Left lung (tissue), 10 donors: ENCODE measurements around the gene CLASP1. TPM values are rescaled to one million over a fixed set of nuclear protein-coding genes. Genes with fewer than 3 reads are reported as not detected.
"Not testable (repeated sequence)": the region's sequence is repeated elsewhere in the genome, so short reads cannot be mapped to it uniquely, and the experiment has no call there.

Source experiments
- ATAC-seq: fragments of 200-7000 bp; cut with Tn5 transposase; one replicate; pipeline ENCODE4 v1.9.1; 2020; ENCODE audit warnings: moderate library complexity
- DNase-seq, 4 donors: peaks; one replicate each; pipeline ENCODE4 v3.0.0-alpha.2; 2013 to 2020
- H3K27ac ChIP-seq, 2 donors: fragments of 200-600 bp; sonication (generic) in 1 of 2; one replicate each; pipeline versions ENCODE4 v1.5.0 to v1.8.0; 2020 to 2021
- H3K27me3 ChIP-seq, 2 donors: fragments of 200-600 bp; sonication (generic) in 1 of 2; one replicate each; pipeline versions ENCODE4 v1.5.0 to v1.8.0; 2020 to 2021
- H3K36me3 ChIP-seq, 2 donors: fragments of 200-600 bp; sonication (generic) in 1 of 2; one replicate each; pipeline versions ENCODE4 v1.5.0 to v1.8.0; 2020 to 2021
- H3K4me1 ChIP-seq, 2 donors: fragments of 200-600 bp; one replicate each; pipeline ENCODE4 v1.8.0; 2021
- H3K4me3 ChIP-seq, 2 donors: fragments of 200-600 bp; sonication (generic) in 1 of 2; one replicate each; pipeline versions ENCODE4 v1.5.0 to v1.8.0; 2020 to 2021; ENCODE audit warnings: mild to moderate bottlenecking in 1 of 2
- H3K9me3 ChIP-seq, 2 donors: fragments of 200-600 bp; sonication (generic) in 1 of 2; one replicate each; pipeline versions ENCODE4 v1.5.0 to v1.8.0; 2020 to 2021
- intact Hi-C, 2 donors: fragments of 100-400 bp; cut with DNase I; formaldehyde crosslinking; loops; one replicate each; pipeline versions ENCODE4 v1.11.2 to v1.14.2; 2022
- polyA plus RNA-seq, 6 donors: library from polyadenylated mRNA; unstranded; fragments of 120-200 nt; gene quantifications; one replicate each; pipeline ENCODE4 v1.2.1, GENCODE V29; 2013; ENCODE audit not compliant: insufficient read length in 6 of 6
- total RNA-seq, 2 donors: library from RNA; stranded (reverse); fragmentation: NEBNext Ultra II Directional; extraction: Animal tissue kit (Norgen Biotek cat#: 25700); gene quantifications; one replicate each; pipeline ENCODE4 v1.2.1, GENCODE V29; 2021
- TF ChIP-seq, protein P1 (sequence below), 2 donors: fragments of 200-600 bp; sonication (generic) in 1 of 2; IDR thresholded peaks; one replicate each; pipeline versions ENCODE4 v1.5.0 to v1.8.0; 2021; ENCODE audit warnings: antibody characterized with exemption in 2 of 2
- donor health status: DM: no; HTN: yes; CAD: no.
- donor health status: DM: no; HTN: no; CAD: no.

Gene CLASP1
- total and polyA plus RNA-seq, 8 donors: 42.9 to 52.1 (median 48.7) TPM

DNA sequence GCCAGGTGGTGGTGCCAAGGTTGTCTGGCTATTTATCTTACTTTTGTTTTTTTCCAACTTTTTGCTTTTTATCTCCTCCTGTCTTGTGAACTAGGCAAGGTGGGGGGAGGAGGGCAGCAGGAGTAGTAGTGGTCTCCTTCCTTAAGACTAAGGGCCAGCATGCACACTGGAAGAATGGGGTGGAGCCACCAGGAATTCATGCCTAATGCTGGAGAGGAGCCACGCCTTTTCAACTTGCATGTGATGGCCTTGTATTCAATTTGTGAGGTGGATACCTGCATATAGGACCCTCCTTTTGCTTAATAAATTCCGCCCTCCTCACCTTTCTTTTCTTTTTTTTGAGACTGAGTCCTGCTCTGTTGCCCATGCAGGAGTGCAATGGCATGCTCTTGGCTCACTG lies 37.6 kb upstream of the CLASP1 start:
- TF ChIP-seq, protein P1, sequence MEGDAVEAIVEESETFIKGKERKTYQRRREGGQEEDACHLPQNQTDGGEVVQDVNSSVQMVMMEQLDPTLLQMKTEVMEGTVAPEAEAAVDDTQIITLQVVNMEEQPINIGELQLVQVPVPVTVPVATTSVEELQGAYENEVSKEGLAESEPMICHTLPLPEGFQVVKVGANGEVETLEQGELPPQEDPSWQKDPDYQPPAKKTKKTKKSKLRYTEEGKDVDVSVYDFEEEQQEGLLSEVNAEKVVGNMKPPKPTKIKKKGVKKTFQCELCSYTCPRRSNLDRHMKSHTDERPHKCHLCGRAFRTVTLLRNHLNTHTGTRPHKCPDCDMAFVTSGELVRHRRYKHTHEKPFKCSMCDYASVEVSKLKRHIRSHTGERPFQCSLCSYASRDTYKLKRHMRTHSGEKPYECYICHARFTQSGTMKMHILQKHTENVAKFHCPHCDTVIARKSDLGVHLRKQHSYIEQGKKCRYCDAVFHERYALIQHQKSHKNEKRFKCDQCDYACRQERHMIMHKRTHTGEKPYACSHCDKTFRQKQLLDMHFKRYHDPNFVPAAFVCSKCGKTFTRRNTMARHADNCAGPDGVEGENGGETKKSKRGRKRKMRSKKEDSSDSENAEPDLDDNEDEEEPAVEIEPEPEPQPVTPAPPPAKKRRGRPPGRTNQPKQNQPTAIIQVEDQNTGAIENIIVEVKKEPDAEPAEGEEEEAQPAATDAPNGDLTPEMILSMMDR (IDR thresholded peaks at IDR 0.05): no peak
- H3K4me1 ChIP-seq: peaks cover 0 to 4% of the 10 kb centered on the region in 2 donors
- ATAC-seq: no peak
- DNase-seq: no peak
- H3K27me3 ChIP-seq: no peaks in the 10 kb centered on the region
- intact Hi-C loops: no loop called here
- no peak overlapping the region for H3K4me3 ChIP-seq
- H3K9me3 ChIP-seq: peaks cover 4 to 26% of the 10 kb centered on the region in 2 donors
- H3K36me3 ChIP-seq: no peaks in the 10 kb centered on the region
- no peak overlapping the region for H3K27ac ChIP-seq

DNA sequence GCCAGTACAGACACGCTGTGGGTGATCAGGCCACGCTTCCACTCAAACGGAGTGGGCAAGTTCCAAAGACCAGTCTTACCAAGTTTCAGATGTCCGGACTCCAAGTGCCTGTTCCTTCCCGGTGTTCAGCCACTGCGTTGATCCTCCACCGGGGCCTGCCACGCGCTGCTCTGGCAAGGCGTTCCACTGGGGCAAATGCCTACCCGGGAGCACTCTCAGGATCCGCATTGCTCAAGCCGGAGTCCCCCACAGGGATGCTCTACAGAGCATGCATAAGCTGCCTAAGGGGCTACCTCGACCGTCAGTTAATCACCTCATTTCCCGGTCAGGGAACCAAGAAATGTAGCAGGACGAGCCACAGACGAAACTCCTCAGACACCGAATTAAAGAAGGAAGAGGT lies 37.0 kb upstream of the CLASP1 start:
- no peaks in the 10 kb centered on the region for H3K27me3 ChIP-seq
- TF ChIP-seq, protein P1 (IDR thresholded peaks at IDR 0.05): no peak
- no peak overlapping the region for H3K4me3 ChIP-seq
- no peak overlapping the region for H3K27ac ChIP-seq
- ATAC-seq (no peak), DNase-seq (peak in 1 of 4 donors; percentile 26)
- peaks cover 0 to 4% of the 10 kb centered on the region in 2 donors for H3K4me1 ChIP-seq
- H3K36me3 ChIP-seq: no peaks in the 10 kb centered on the region
- H3K9me3 ChIP-seq: peaks cover 4 to 32% of the 10 kb centered on the region in 2 donors
- intact Hi-C loops: no loop called here

DNA sequence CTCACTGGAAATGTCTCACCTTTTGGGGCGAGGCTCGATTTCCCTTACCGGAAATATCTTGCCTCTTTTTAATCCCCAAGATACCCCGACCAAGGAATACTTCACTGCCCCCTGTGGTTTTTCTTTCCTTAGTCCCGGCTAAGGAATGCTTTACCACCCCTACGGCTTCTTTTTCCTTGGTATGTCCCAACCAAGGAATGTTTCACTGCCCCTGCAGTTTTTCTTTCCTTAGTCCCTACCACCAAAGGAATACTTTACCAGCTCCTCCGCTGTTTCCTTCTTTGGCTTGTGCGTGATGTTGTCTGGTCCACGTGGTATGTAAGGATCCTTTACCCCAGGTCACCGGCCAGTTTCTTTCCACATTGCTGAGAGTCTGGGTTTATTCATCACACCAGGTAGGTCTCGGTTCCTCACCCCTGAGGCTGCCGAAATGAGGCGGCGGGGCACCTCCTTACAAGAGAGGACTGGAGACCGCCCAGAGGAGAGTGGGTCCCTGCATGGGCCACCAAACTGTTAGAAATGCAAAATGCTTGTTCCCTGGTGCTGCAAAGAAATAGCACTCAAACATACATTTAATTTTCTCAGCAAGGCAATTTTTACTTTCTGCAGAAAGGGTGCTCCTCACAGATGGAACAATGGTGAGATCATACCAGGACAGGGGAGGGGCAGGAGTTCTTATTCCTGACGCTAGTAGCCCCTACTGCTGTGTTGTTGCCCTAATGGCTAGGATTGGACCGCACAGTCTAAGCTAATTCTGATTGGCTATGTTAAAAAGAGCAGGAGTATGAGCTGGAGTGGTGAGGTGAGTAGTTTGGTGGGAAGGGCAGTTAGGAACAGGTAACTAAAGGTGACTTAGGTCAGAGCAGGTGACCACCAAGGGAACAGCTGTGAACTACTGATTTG lies 33.4 kb upstream of the CLASP1 start:
- no peak overlapping the region for H3K4me3 ChIP-seq
- peaks cover 4 to 58% of the 10 kb centered on the region in 2 donors for H3K9me3 ChIP-seq
- intact Hi-C loops: no loop called here
- no peaks in the 10 kb centered on the region for H3K4me1 ChIP-seq
- TF ChIP-seq, protein P1 (IDR thresholded peaks at IDR 0.05): no peak
- H3K27ac ChIP-seq: no peak overlapping the region
- DNase-seq: peak in 1 of 4 donors; percentile 22
- no peaks in the 10 kb centered on the region for H3K27me3 ChIP-seq
- H3K36me3 ChIP-seq: no peaks in the 10 kb centered on the region
- no peak for ATAC-seq

DNA sequence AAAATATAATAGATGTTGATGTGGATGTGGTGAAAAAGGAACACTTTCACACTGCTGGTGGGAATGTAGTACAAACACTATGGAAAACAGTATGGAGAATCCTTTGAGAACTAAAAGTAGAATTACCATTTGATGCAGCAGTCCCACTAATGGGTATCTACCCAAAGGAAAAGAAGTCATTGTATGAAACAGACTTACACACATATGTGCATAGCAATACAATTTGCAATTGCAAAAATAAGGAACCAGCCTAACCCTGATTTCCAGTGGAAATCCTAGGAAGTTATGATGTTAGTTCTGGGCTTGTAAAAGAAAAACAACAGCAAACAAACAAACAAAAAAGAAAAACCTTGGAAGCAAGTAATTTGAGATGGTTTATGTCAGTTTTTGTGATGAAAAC lies 28.6 kb upstream of the CLASP1 start:
- TF ChIP-seq, protein P1 (IDR thresholded peaks at IDR 0.05): no peak
- Histone ChIP-seq H3K27me3 (no peaks in the 10 kb centered on the region), H3K9me3 (peaks cover 3 to 75% of the 10 kb centered on the region in 2 donors), H3K27ac (no peak overlapping the region), H3K36me3 (no peaks in the 10 kb centered on the region), H3K4me3 (no peak overlapping the region), H3K4me1 (no peaks in the 10 kb centered on the region)
- intact Hi-C loops: no loop called here
- DNase-seq (no peak), ATAC-seq (no peak)

DNA sequence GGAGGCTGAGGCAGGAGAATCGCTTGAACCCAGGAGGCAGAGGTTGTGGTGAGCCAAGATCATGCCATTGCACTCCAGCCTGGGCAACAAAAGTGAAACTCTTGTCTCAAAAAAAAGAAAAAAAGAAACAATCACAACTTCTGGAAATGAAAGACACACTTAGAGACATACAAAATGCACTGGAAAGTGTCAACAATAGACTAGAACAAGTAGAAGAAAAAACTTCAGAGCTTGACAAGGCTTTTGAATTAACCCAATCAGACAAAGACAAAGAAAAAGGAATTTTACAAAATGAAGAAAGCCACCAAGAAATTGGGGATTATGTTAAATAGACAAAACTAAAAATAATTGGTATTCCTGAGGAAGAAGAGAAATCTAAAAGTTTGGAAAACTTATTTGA lies 22.4 kb upstream of the CLASP1 start:
- H3K27ac ChIP-seq, ATAC-seq, H3K4me1 ChIP-seq, H3K4me3 ChIP-seq, H3K36me3 ChIP-seq, intact Hi-C loops, DNase-seq, H3K27me3 ChIP-seq: not testable (repeated sequence)
- H3K9me3 ChIP-seq: peaks cover 0 to 47% of the 10 kb centered on the region in 2 donors
